IMR-90 (cell line): Measurements from ENCODE around the gene KATNAL2. TPM values are rescaled to one million over a fixed set of nuclear protein-coding genes. Genes with fewer than 3 reads are reported as not detected.

ENCODE experiments used
- ATAC-seq: fragments of 200-7000 bp; cut with Tn5 transposase; 2 replicates; pipeline ENCODE4 v1.9.1; 2020; ENCODE audit warnings: low read depth, mild to moderate bottlenecking, moderate library complexity
- BruUV-seq: library from RNA; stranded (reverse); fragments of 400-500 nt; replicated peaks from 2 replicates; lab custom pipeline; 2021; lab: Mats Ljungman, UMichigan
- CTCF ChIA-PET: fragments of 300-600 bp; formaldehyde crosslinking; extraction: SDS; loops from one replicate; lab custom pipeline; 2021; ENCODE audit warnings: antibody characterized with exemption; lab: Yijun Ruan, JAX
- POLR2A ChIA-PET: fragments of 300-600 bp; sonication (Branson Sonifier 250); formaldehyde crosslinking; loops from one replicate; lab custom pipeline; 2022; ENCODE audit warnings: antibody characterized with exemption; ENCODE audit not compliant: unreplicated experiment; lab: Charles Lee
- DNase-seq: peaks from one replicate; pipeline ENCODE4 v3.0.0; 2013
- H2AFZ ChIP-seq: replicated peaks from 2 replicates; pipeline ENCODE3; 2013; ENCODE audit warnings: low read length, mild to moderate bottlenecking; ENCODE audit not compliant: poor library complexity
- H2AK5ac ChIP-seq: 2 replicates; pipeline ENCODE4 v1.6.1; 2013; ENCODE audit warnings: low read depth, low read length, inconsistent platforms
- H2AK9ac ChIP-seq: replicated peaks from 2 replicates; pipeline ENCODE3; 2013; ENCODE audit warnings: mild to moderate bottlenecking, low read depth, low read length, moderate library complexity; ENCODE audit not compliant: poor library complexity
- H2BK120ac ChIP-seq: 2 replicates; pipeline ENCODE4 v1.6.1; 2013; ENCODE audit warnings: low read depth, low read length, inconsistent platforms
- H2BK15ac ChIP-seq: 3 replicates; pipeline ENCODE4 v1.6.1; 2013; ENCODE audit warnings: low read depth, low read length, inconsistent platforms
- H2BK20ac ChIP-seq: 2 replicates; pipeline ENCODE4 v1.6.1; 2013; ENCODE audit warnings: low read depth, mild to moderate bottlenecking, inconsistent platforms, low read length, moderate library complexity
- H2BK5ac ChIP-seq: 2 replicates; pipeline ENCODE4 v1.6.1; 2013; ENCODE audit warnings: mild to moderate bottlenecking, low read depth, low read length, inconsistent platforms; ENCODE audit not compliant: poor library complexity, severe bottlenecking
- H3K14ac ChIP-seq: replicated peaks from 2 replicates; pipeline ENCODE4 v1.6.1; 2013; ENCODE audit warnings: low read depth, low read length, inconsistent platforms
- H3K18ac ChIP-seq: 2 replicates; pipeline ENCODE4 v1.6.1; 2013; ENCODE audit warnings: low read depth, low read length, control low read depth
- H3K23ac ChIP-seq: 2 replicates; pipeline ENCODE4 v1.6.1; 2013; ENCODE audit warnings: low read depth, low read length, inconsistent platforms
- H3K27ac ChIP-seq: 2 replicates; pipeline ENCODE4 v1.5.1; 2013; ENCODE audit warnings: mild to moderate bottlenecking, control low read depth, low read length; ENCODE audit not compliant: insufficient read depth
- H3K27me3 ChIP-seq: 2 replicates; pipeline ENCODE4 v1.6.1; 2013; ENCODE audit warnings: low read length; ENCODE audit not compliant: control insufficient read depth, insufficient read depth
- H3K36me3 ChIP-seq: 2 replicates; pipeline ENCODE4 v1.6.1; 2013; ENCODE audit warnings: low read length, mixed read lengths; ENCODE audit not compliant: control insufficient read depth, insufficient read depth
- H3K4ac ChIP-seq: 2 replicates; pipeline ENCODE4 v1.6.1; 2013; ENCODE audit warnings: low read depth, low read length, inconsistent platforms
- H3K4me1 ChIP-seq: 2 replicates; pipeline ENCODE4 v1.6.1; 2013; ENCODE audit warnings: low read length, mixed read lengths; ENCODE audit not compliant: control insufficient read depth, insufficient read depth
- H3K4me2 ChIP-seq: 2 replicates; pipeline ENCODE4 v1.6.1; 2013; ENCODE audit warnings: low read depth, mild to moderate bottlenecking, control low read depth, low read length, moderate library complexity
- H3K4me3 ChIP-seq: 2 replicates; pipeline ENCODE4 v1.5.1; 2013; ENCODE audit warnings: low read depth, mild to moderate bottlenecking, control low read depth, low read length, moderate library complexity; ENCODE audit not compliant: insufficient read depth
- H3K56ac ChIP-seq: 2 replicates; pipeline ENCODE4 v1.6.1; 2013; ENCODE audit warnings: low read length, inconsistent platforms; ENCODE audit not compliant: insufficient read depth; ENCODE audit errors: extremely low read depth
- H3K79me1 ChIP-seq, 2 experiments: 2 replicates each; pipeline ENCODE4 v1.6.1; 2013; ENCODE audit warnings: low read length in 2 of 2, inconsistent platforms in 1 of 2, low read depth in 1 of 2
- H3K9ac ChIP-seq: 2 replicates; pipeline ENCODE4 v1.6.1; 2013; ENCODE audit warnings: low read depth, low read length, control low read depth
- H3K9me1 ChIP-seq: 2 replicates; pipeline ENCODE4 v1.6.1; 2013; ENCODE audit warnings: low read length, inconsistent platforms; ENCODE audit not compliant: insufficient read depth
- H3K9me3 ChIP-seq: 2 replicates; pipeline ENCODE4 v1.6.1; 2013; ENCODE audit warnings: low read length; ENCODE audit not compliant: control insufficient read depth, insufficient read depth
- H4K20me1 ChIP-seq: 2 replicates; pipeline ENCODE4 v1.6.1; 2013; ENCODE audit warnings: low read length, inconsistent platforms; ENCODE audit not compliant: insufficient read depth
- H4K5ac ChIP-seq: 2 replicates; pipeline ENCODE4 v1.6.1; 2013; ENCODE audit warnings: mild to moderate bottlenecking, low read depth, low read length, control low read depth
- H4K8ac ChIP-seq, 2 experiments: 2 replicates each; pipeline ENCODE4 v1.6.1; 2013; ENCODE audit warnings: low read depth in 2 of 2, low read length in 2 of 2, control low read depth in 1 of 2, inconsistent platforms in 1 of 2
- H4K91ac ChIP-seq: 2 replicates; pipeline ENCODE4 v1.6.1; 2013; ENCODE audit warnings: low read depth, low read length, inconsistent platforms; ENCODE audit not compliant: insufficient read depth
- USF2 ChIP-seq: fragments of 150-350 bp; IDR thresholded peaks from 2 replicates; pipeline ENCODE4 v1.6.1; 2017; ENCODE audit warnings: mild to moderate bottlenecking, antibody characterized with exemption, low read length, low read depth
- WGBS, 2 experiments: methylation state at CpG; one replicate each; pipeline versions ENCODE4 v1.1.5 to v1.1.7; 2013; ENCODE audit warnings: missing lambda C conversion rate in 2 of 2; ENCODE audit not compliant: insufficient read length in 1 of 2; ENCODE audit errors: extremely low coverage in 2 of 2; 5-methylcytosine and 5-hydroxymethylcytosine counted together
- dilution Hi-C: fragments of 300-500 bp; cut with HindIII; formaldehyde crosslinking; loops from one replicate; pipeline ENCODE4 v1.14.3; 2018; ENCODE audit warnings: low sequenced_read_pairs; ENCODE audit not compliant: unreplicated experiment
- in situ Hi-C: fragments of 300-500 bp; cut with MboI; formaldehyde crosslinking; loops from 3 replicates; pipeline ENCODE4 v1.14.3; 2019; ENCODE audit warnings: low sequenced_read_pairs, inconsistent platforms, mixed read lengths
- intact Hi-C: fragments of 100-400 bp; cut with micrococcal nuclease; formaldehyde crosslinking; loops from 2 replicates; pipeline ENCODE4 v1.10.0; 2022
- polyA plus RNA-seq, 3 experiments: library from polyadenylated mRNA; depleted of rRNA; stranded (reverse); fragments of >200 nt; gene quantifications; 2 replicates each; pipeline ENCODE4 v1.2.3, GENCODE V29; 2012; ENCODE audit warnings: low replicate concordance in 1 of 3
- total RNA-seq: library from RNA; depleted of rRNA; stranded (reverse); fragments of >200 nt; gene quantifications from 2 replicates; pipeline ENCODE4 v1.2.3, GENCODE V29; 2012

The KATNAL2 gene
- total and polyA plus RNA-seq, 2 of the 4 experiments (the other 2 are of a cell fraction): 0.90 to 2.3 TPM

GRCh38 chr18:47150824-47151366, 233.5 kb downstream of the KATNAL2 start:
- Histone ChIP-seq H3K9ac (peak overlapping the region; percentile 98), H3K23ac (peak overlapping the region; percentile 99), H3K9me3 (no peaks in the 10 kb centered on the region), H2BK15ac (peak overlapping the region; percentile 29; the same call in 1 of the 3 replicates), H4K8ac (peak overlapping the region; percentile 95 to 99), H2AK9ac (peak overlapping the region; percentile 99), H3K36me3 (peaks cover 2% of the 10 kb centered on the region; the same call in 1 of the 2 replicates), H3K4ac (peak overlapping the region; percentile 94), H3K79me1 (peaks cover 14 to 43% of the 10 kb centered on the region in 2 experiments), H4K91ac (peak overlapping the region; percentile 91), H3K14ac (peak overlapping the region; percentile 98), H4K20me1 (no peaks in the 10 kb centered on the region), H3K27me3 (no peaks in the 10 kb centered on the region), H3K18ac (peak overlapping the region; percentile 63; the same call in 1 of the 2 replicates), H2BK5ac (peak overlapping the region; percentile 90), H2AK5ac (peak overlapping the region; percentile 84), H2BK20ac (no peak overlapping the region), H3K56ac (peak overlapping the region; percentile 98; the same call in 1 of the 2 replicates), H2BK120ac (no peak overlapping the region; the same call in 1 of the 2 replicates), H3K4me3 (peak overlapping the region; percentile 77), H3K27ac (peak overlapping the region; percentile 95), H3K4me1 (peaks cover 5% of the 10 kb centered on the region), H3K9me1 (peaks cover 9% of the 10 kb centered on the region), H2AFZ (peak overlapping the region; percentile 98), H4K5ac (peak overlapping the region; percentile 92), H3K4me2 (peak overlapping the region; percentile 91)
- CTCF ChIA-PET: no interaction called here
- intact Hi-C loops (loop anchor here (1.0 kb wide), 2 partner anchors 24 to 40 kb away; no protein-coding TSS in a partner anchor), in situ Hi-C loops (no loop called here), dilution Hi-C loops (no loop called here)
- POLR2A ChIA-PET: no interaction called here
- BruUV-seq: no TSS peak
- peak; percentile 13 for ATAC-seq
- no peak for DNase-seq
- TF ChIP-seq USF2: no peak
- WGBS, 2 experiments: no CpG with 5 or more reads among the region's 13 CpGs
